ENCODE measurements around the gene TNN.

DNA sequence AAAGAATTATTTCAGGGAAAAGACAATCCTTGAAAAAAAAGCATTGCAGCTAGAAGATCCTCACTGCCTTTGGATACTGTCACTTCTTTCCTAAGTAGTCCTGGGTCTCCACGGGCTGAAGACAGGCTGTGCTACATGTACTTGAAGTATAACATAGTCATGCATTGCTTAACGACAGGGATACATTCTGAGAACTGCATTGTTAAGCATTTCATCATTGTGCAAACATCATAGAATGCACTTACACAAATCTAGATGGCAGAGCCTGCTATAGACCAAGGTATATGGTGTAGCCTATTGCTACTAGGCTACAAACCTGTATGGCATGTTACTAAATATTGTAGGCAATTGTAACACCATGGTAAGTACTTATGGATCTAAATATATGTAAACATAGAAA is 70.9 kb downstream of the TNN start:
- no peak for TF ChIP-seq CTCF (IDR thresholded peaks at IDR 0.05; ENCODE audit: poor library complexity, severe bottlenecking)
- TF ChIP-seq EZH2 (IDR thresholded peaks at IDR 0.05; ENCODE audit: borderline replicate concordance, insufficient read depth, low read length, poor library complexity, severe bottlenecking) = no peak
- TF ChIP-seq POLR2AphosphoS5 (IDR thresholded peaks at IDR 0.05) = no peak
- TF ChIP-seq TAF1 (IDR thresholded peaks at IDR 0.05; ENCODE audit: low read depth) = no peak
- no peak for TF ChIP-seq MXI1 (conservative IDR thresholded peaks at IDR 0.05; ENCODE audit: poor library complexity, severe bottlenecking)
